Left renal cortex interstitium (tissue), 4 donors: ENCODE data around the gene TTLL7. TPM values are rescaled to one million over a fixed set of nuclear protein-coding genes. Genes with fewer than 3 reads are reported as not detected.

Experiments used
- DNase-seq, 4 donors: peaks; one replicate each; pipeline ENCODE4 v3.0.0-alpha.2; 2013; ENCODE audit warnings: low read depth in 4 of 4, low spot score in 2 of 4, missing footprints in 1 of 4
- polyA plus RNA-seq, 4 donors: library from polyadenylated mRNA; unstranded; fragments of 120-200 nt; gene quantifications; one replicate each; pipeline ENCODE4 v1.2.1, GENCODE V29; 2013; ENCODE audit not compliant: insufficient read length in 4 of 4

TTLL7 gene
- polyA plus RNA-seq, 4 donors = 3.4 to 6.7 (median 5.3) TPM

DNA sequence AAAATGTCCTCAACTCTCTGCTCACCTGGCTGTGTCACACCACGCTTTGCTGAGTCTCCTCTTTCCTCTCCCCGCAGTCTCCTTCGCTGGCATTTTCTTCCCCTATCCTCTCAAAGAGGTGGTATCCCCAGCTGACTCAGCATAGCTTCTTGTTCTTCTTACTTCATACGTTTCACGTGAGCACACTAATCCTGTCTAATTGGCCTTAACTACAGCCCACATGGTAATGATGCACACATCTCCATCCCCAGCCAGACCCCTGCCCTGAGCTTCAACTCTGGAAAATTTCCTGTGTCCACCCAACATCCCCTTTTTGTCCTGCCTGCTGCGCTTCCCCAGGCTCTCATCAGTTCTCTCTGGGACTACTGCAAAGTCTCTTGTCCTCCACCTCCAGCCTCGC lies 169.8 kb downstream of the TTLL7 start:
- no peak for DNase-seq

DNA sequence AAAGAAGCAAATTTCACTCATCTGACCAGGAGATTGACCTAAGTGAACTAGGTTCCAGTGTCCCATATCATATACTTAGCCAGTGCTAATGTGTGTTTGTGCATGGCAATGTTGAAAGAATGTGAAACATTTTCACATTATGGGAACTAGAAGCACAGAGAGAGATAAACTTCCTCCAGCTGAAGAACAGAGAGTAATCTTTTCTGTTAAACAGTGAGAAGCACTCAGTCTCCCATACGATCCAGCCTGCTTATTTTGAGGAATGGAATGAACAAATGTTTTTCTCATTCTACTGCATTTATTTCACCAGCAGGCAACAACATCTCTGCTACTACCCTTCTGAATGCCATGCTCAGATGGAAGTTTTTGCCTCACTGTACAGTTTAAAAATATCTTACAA lies 170.5 kb downstream of the TTLL7 start:
- no peak for DNase-seq

DNA sequence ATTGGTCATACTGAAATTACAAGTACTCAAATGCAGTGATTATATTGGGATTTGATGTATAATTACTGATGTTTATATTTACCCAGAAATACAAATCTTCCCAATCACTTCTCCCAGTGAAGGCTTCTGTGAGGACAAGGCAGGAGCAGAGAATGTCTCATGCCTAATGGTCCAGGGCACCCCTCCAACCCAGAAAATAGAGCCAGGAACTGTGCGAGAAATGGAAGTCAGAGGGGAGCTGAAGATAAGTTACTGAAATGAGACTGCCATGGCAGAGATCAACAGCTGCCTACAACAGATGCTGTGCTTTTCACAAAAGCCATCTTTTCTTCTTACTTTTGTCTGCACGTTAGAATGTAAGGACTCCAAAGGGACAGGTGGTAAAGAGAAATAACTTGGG lies 171.2 kb downstream of the TTLL7 start:
- DNase-seq = no peak

DNA sequence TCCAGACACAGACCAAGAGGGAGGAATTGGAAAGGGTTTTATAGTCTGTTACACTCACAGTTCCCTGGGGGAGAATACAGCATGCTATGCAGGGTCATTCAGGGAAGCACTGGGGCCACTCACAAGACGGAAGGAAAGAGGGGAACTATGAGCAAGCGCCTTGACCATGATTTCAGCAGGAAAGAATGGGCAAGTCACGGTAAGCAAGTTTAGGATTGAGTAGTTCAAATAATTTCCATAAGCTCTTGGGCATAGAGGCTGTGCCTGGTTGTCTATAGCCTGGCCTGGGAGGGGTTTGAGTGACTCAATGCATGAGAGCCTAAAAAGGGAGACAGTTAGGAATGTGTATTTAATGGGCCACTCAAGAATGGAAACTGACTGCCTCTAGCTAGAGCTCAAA lies 176.7 kb downstream of the TTLL7 start:
- no peak for DNase-seq

DNA sequence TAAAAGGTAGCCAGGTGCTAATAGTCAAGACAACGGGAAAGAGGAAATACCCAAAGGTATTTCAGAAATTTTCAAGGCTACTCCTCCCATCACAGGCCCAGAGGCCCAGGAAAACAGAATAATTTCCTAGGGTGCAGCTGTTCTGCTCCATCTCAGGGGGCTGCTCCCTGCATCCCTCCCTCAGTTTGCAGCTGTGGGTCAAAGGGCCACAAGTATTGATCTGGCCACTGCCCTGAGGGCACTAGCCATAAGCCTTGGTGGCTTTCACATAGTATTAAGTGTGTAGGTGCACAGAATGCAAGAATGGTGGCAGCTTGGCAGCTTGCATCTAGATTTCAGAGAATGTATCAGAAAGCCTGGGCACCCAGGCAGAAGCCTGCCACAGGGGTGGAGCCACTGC lies 179.5 kb downstream of the TTLL7 start:
- no peak for DNase-seq

DNA sequence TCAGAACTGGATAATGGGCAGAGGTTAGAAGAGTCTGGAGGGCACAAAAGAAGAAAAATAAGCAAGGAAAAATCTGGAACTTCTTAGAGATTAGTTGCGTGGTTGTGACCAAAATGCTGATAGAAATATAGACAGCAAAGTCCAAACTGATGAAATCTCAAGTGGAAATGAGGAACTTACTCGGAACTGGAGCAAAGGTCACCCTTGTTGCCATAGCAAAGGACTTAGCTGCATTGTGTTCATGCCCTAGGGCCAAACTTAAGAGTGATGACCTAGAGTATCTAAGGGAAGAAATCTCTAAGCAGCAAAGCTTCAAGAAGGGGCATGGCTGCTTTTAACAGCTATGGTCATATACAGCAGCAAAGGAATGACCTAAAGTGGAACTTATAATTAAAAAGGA lies 180.0 kb downstream of the TTLL7 start:
- no peak for DNase-seq

DNA sequence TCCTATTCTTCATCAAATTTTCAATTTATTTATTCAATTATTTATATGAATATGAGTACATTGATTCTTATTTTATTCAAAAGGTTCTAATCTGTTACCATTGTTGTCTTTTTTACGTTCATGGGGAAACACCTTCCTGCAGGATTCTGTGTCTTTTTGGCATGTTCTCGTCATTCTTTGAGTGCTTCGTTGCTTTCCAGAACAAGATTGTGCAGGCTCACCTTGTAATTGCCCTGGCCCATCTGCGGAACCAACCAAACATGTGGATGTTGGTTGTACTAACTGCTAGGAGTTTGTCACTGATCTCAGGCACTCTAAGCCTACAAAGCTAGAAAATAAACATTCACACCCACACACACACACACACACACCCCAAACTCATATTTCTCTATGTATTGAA lies 182.1 kb downstream of the TTLL7 start:
- DNase-seq = no peak

DNA sequence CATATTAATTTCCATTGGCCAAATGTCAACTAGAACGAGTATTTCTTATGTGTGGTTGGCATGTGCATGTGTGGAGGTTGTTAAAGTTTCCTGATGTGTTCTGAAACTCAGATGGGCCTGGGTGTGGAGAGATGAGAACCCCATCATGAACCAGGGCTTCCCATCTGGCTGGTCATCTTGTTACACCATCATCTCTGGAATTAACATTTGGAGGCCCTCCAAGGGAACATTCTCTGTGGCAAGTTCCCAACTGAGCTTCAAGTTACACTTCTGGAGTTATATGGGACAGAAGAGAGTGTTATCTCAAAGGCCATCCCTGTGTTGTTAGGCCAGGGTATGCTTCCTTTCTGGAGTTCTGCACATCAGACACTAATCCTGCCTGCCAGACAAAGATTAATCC lies 183.6 kb downstream of the TTLL7 start:
- DNase-seq = no peak

Other genes with a start within 250 kb of the TTLL7 start
- 10 to 100 TPM; 43.9 to 59.4 (median 52.9) TPM for gene PRKACB, start 145.1 kb upstream of the TTLL7 start, polyA plus RNA-seq